GM12878 (cell line): Measurements from ENCODE around the gene ZNF428. TPM values are rescaled to one million over a fixed set of nuclear protein-coding genes. Genes with fewer than 3 reads are reported as not detected.

Experiments used
- BRCA1 ChIP-seq: IDR thresholded peaks from 2 replicates; pipeline ENCODE4 v1.6.1; 2011; ENCODE audit warnings: low read depth, low read length, improper control_type of control experiment
- IKZF2 ChIP-seq, 2 experiments: fragments of 450-650 bp; IDR thresholded peaks; 2 replicates each; pipeline ENCODE4 v1.6.1; 2017; ENCODE audit warnings: mild to moderate bottlenecking in 2 of 2, moderate library complexity in 2 of 2
- KLF5 ChIP-seq: fragments of 450-650 bp; IDR thresholded peaks from 2 replicates; pipeline ENCODE4 v1.6.1; 2014; ENCODE audit warnings: mild to moderate bottlenecking; ENCODE audit not compliant: partially characterized antibody
- LARP7 ChIP-seq: fragments of 450-650 bp; IDR thresholded peaks from 2 replicates; pipeline ENCODE4 v1.6.1; 2017; ENCODE audit warnings: mild to moderate bottlenecking
- NRF1 ChIP-seq: conservative IDR thresholded peaks from 2 replicates; pipeline ENCODE4 v1.6.1; 2011; ENCODE audit warnings: mild to moderate bottlenecking, low read depth, low read length, improper control_type of control experiment
- SRF ChIP-seq, 2 experiments: IDR thresholded peaks; 2 replicates each; pipeline ENCODE4 v1.6.1; 2011; ENCODE audit warnings: low read depth in 2 of 2, low read length in 2 of 2, mild to moderate bottlenecking in 1 of 2, moderate library complexity in 1 of 2
- YY1 ChIP-seq: IDR thresholded peaks from 2 replicates; pipeline ENCODE4 v1.6.1; 2011; ENCODE audit warnings: low read depth, mild to moderate bottlenecking, low read length
- polyA plus RNA-seq, 11 experiments: library from polyadenylated mRNA; depleted of rRNA in 4 of 11; unstranded in 6 of 11; stranded (reverse) in 5 of 11; fragments of >200 nt; fragmentation: Nextera tagmentation in 4 of 11; fragmentation: Illumina TruSeq in 1 of 11; extraction: Ambion mirVana in 4 of 11; extraction: Trizol in 1 of 11; gene quantifications; 1 replicate in 1 of 11; 2 replicates in 10 of 11; pipeline versions ENCODE4 v1.2.1 to v1.2.3, GENCODE V29; 2011 to 2016; ENCODE audit warnings: inconsistent platforms in 2 of 11, missing spikeins in 2 of 11, low read depth in 1 of 11
- total RNA-seq, 4 experiments: library from RNA; depleted of rRNA in 3 of 4; stranded (reverse); fragments of >200 nt in 3 of 4; fragmentation: Illumina TruSeq in 1 of 4; extraction: Trizol in 1 of 4; gene quantifications; 2 replicates each; pipeline versions ENCODE4 v1.2.1 to v1.2.3, GENCODE V29; 2013 to 2021
- TF ChIP-seq, protein P1 (sequence below): fragments of 450-650 bp; IDR thresholded peaks from 2 replicates; pipeline ENCODE4 v1.6.1; 2017; ENCODE audit warnings: low read depth, mild to moderate bottlenecking, moderate library complexity
- TF ChIP-seq, protein P2 (sequence below): fragments of 450-650 bp; formaldehyde crosslinking; IDR thresholded peaks from 2 replicates; pipeline ENCODE4 v1.5.0; 2022; ENCODE audit warnings: mild to moderate bottlenecking, missing genetic modification characterization

The ZNF428 gene
- total and polyA plus RNA-seq, 10 of the 15 experiments (the other 5 are each of a cell fraction or from before 2014, with no cell fraction given), result 0.27 to 57.8 (median 20.4) TPM

DNA sequence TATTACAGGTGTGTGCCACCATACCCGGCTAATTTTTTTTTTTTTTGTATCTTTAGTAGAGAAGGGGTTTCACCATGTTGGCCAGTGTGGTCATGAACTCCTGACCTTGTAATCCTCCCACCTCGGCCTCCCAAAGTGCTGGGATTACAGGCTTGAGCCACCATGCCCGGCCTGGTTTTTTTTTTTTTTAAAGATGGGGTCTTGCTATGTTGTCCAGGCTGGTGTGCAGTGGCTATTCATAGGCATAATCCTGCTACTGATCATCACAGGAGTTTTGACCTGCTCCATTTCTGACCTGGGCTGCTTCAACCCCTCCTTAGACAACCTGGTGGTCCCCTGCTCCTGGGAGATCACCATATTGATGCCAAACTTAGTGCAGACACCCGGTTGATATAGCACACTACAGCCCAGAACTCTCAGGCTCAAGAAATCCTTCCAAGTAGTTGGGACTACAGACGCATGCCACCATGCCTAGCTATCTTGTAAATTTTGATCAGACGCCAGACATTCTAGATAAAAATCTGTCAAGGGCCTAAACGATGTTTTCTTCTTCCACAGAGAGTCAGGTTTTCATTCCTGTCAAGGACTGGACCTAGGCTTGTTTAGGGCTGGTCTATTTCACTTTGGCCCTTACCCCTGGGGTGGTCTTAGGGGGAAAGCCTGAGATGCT, 41.0 kb upstream of the ZNF428 start (continued):
- TF ChIP-seq, protein P1, sequence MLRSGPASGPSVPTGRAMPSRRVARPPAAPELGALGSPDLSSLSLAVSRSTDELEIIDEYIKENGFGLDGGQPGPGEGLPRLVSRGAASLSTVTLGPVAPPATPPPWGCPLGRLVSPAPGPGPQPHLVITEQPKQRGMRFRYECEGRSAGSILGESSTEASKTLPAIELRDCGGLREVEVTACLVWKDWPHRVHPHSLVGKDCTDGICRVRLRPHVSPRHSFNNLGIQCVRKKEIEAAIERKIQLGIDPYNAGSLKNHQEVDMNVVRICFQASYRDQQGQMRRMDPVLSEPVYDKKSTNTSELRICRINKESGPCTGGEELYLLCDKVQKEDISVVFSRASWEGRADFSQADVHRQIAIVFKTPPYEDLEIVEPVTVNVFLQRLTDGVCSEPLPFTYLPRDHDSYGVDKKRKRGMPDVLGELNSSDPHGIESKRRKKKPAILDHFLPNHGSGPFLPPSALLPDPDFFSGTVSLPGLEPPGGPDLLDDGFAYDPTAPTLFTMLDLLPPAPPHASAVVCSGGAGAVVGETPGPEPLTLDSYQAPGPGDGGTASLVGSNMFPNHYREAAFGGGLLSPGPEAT, result no peak
- no peak for TF ChIP-seq LARP7
- no peak for TF ChIP-seq IKZF2 (IDR thresholded peaks at IDR 0.05)
- no peak for TF ChIP-seq KLF5
- TF ChIP-seq NRF1, result no peak
- no peak for TF ChIP-seq BRCA1
- TF ChIP-seq YY1, result no peak
- TF ChIP-seq, protein P2, sequence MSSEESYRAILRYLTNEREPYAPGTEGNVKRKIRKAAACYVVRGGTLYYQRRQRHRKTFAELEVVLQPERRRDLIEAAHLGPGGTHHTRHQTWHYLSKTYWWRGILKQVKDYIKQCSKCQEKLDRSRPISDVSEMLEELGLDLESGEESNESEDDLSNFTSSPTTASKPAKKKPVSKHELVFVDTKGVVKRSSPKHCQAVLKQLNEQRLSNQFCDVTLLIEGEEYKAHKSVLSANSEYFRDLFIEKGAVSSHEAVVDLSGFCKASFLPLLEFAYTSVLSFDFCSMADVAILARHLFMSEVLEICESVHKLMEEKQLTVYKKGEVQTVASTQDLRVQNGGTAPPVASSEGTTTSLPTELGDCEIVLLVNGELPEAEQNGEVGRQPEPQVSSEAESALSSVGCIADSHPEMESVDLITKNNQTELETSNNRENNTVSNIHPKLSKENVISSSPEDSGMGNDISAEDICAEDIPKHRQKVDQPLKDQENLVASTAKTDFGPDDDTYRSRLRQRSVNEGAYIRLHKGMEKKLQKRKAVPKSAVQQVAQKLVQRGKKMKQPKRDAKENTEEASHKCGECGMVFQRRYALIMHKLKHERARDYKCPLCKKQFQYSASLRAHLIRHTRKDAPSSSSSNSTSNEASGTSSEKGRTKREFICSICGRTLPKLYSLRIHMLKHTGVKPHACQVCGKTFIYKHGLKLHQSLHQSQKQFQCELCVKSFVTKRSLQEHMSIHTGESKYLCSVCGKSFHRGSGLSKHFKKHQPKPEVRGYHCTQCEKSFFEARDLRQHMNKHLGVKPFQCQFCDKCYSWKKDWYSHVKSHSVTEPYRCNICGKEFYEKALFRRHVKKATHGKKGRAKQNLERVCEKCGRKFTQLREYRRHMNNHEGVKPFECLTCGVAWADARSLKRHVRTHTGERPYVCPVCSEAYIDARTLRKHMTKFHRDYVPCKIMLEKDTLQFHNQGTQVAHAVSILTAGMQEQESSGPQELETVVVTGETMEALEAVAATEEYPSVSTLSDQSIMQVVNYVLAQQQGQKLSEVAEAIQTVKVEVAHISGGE, result no peak
- no peak for TF ChIP-seq SRF (IDR thresholded peaks at IDR 0.05; ENCODE audit: low read depth in 2 of 2, low read length in 2 of 2)
